Mammary epithelial cell (primary cell): ENCODE measurements around the gene TMTC1.

Experiments
- EZH2 ChIP-seq: IDR thresholded peaks from 2 replicates; pipeline ENCODE4 v1.6.1; 2012; ENCODE audit warnings: low read length, inconsistent platforms, borderline replicate concordance
- TF ChIP-seq, protein P1 (sequence below), 2 donors: IDR thresholded peaks in 1 of 2; conservative IDR thresholded peaks in 1 of 2; 2 replicates each; pipeline ENCODE4 v1.5.1; 2011 to 2012; ENCODE audit warnings: inconsistent platforms in 2 of 2, low read length in 2 of 2, mild to moderate bottlenecking in 2 of 2, control low read depth in 1 of 2, low read depth in 1 of 2; ENCODE audit not compliant: insufficient read depth in 1 of 2; ENCODE audit errors: extremely low read depth in 1 of 2

GRCh38 chr12:29595071-29595755 is 188.5 kb downstream of the TMTC1 start:
- TF ChIP-seq, protein P1, sequence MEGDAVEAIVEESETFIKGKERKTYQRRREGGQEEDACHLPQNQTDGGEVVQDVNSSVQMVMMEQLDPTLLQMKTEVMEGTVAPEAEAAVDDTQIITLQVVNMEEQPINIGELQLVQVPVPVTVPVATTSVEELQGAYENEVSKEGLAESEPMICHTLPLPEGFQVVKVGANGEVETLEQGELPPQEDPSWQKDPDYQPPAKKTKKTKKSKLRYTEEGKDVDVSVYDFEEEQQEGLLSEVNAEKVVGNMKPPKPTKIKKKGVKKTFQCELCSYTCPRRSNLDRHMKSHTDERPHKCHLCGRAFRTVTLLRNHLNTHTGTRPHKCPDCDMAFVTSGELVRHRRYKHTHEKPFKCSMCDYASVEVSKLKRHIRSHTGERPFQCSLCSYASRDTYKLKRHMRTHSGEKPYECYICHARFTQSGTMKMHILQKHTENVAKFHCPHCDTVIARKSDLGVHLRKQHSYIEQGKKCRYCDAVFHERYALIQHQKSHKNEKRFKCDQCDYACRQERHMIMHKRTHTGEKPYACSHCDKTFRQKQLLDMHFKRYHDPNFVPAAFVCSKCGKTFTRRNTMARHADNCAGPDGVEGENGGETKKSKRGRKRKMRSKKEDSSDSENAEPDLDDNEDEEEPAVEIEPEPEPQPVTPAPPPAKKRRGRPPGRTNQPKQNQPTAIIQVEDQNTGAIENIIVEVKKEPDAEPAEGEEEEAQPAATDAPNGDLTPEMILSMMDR (conservative IDR thresholded peaks at IDR 0.05 in 1 of 2, IDR thresholded peaks at IDR 0.05 in 1 of 2; ENCODE audit: extremely low read depth in 1 of 2, insufficient read depth in 1 of 2, low read depth in 1 of 2, low read length in 2 of 2): no peak
- TF ChIP-seq EZH2: no peak
